NCI-H82 (cell line): ENCODE data around the gene EGFL8.

Source experiments
- DNase-seq: peaks from one replicate; lab custom pipeline; 2025; lab: John Stamatoyannopoulos, UW

Gene EGFL8

DNA sequence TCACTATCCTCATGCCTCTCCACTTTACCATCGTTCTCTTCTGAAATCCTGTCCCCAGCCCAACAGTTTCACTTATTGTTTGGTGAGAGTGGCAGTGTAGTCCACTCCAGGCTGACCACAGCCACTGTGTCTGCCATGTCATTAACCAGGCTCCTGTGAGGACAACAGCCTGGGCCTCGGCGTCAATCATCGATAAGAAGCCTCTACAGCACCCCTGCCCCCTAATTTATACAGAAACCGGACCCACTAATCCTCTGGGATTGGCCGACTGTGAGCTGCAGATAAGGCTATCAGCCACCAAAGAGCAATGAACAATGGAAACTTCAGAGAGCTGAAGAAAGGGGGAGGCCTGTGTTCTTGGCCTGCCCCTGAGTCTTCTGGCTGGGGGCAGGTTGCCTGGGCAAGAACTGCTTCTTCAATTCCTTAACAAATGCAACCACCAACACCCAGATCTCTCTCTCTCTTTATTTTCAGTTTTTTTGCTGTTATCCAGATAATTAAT lies 3.4 kb downstream of the EGFL8 start:
- DNase-seq: peak; percentile 37

GRCh38 chr6:32168350-32168749 lies 4.0 kb downstream of the EGFL8 start:
- DNase-seq: no peak

DNA sequence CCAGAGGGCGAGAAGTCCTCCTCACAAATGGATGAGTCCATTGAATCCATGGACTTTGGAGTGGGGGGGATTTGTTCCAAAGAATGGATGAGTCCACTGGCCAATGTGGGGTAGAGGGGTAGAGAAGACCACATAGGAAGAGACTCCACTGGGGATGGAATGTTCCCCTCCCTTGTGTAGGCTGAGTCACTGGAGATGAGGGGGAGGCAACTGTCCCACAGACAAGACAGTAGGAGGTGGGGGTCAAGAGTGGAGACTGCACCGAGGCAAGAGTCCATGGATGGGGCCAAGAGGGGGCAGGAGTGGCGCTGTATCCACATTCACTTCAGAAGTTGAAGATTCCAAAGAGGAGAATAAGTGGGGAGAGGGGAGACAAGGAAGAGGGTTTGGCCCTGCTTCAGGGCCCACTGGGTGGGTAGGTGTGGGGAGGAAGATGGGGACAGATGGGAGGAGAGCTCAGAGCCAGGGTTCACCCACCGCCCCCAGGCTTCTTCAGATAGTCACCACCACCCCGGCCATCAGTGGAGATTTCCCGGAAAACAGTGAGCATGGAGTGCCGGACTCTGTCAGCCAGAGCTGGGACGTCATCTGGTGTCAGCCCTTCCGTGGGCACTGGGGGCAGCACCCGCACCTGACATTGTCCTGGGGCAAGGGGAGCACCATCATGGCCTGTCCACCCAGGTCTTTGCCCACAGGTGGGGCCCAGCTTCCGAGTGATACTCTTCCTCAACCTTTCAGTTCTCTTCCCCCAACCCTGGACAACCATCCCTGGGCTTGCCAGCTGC lies 4.6 kb downstream of the EGFL8 start:
- no peak for DNase-seq

DNA sequence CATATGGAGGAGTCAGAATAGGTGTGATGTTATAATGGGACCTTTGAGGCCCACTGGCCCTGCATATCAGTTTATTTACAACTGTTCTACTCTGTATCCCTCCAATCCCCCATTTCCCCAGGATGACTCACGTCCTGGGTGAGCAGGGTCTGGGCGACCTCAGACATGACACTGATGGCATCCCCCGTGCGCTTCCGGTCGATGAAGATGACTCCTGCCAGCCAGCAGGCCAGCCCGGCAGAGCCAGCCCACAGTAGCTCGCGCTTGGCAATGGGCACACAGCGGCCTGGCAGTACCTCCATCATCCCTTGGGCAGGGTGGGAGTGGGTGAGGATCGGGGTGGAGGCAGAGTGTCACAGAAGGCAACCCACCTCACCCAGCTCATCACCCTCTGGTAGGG lies 5.9 kb downstream of the EGFL8 start:
- DNase-seq: no peak

- DNase-seq: no peak
These were observed 6.8 kb downstream of the EGFL8 start for GRCh38 chr6:32171234-32171633.

- no peak for DNase-seq
These were observed 8.8 kb downstream of the EGFL8 start for GRCh38 chr6:32173051-32173727.

DNA sequence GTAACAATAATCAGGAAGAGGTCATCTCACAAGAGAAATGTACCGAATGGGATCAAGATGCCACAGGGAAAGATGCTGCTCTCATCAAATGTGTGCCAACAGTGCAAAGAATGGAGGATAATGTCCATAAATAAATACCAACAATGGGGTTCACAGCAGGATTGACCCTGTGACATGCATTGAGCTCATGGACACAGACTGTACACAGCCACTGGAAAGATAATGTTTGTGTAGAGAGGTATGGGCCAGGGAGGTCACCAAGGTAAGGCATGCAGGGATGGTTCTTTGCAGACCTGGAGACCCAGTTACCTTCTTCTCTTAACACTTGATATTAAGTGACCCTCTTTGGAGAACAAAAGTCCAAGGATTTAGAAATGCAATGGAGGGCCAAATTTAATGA lies 10.0 kb downstream of the EGFL8 start:
- no peak for DNase-seq

DNA sequence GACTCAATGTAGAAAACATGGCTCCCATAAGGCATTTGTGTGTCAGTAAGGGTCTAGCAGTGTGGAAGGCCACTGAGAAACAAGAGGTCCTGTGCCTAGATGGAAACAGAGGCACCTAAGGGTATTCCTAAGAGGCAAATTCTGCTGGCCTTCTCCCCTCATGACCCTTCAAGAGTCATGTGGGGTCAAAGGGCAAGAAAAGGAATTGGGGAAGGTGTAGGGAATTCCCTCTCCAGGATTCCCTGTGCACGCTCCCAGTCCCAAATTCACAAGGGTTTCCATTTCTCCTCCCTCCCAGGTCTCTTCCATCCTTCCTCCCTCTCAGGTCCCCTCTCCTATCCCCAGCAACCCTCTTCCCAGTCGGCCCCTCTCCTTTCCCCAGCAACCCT lies 10.9 kb downstream of the EGFL8 start:
- no peak for DNase-seq

DNA sequence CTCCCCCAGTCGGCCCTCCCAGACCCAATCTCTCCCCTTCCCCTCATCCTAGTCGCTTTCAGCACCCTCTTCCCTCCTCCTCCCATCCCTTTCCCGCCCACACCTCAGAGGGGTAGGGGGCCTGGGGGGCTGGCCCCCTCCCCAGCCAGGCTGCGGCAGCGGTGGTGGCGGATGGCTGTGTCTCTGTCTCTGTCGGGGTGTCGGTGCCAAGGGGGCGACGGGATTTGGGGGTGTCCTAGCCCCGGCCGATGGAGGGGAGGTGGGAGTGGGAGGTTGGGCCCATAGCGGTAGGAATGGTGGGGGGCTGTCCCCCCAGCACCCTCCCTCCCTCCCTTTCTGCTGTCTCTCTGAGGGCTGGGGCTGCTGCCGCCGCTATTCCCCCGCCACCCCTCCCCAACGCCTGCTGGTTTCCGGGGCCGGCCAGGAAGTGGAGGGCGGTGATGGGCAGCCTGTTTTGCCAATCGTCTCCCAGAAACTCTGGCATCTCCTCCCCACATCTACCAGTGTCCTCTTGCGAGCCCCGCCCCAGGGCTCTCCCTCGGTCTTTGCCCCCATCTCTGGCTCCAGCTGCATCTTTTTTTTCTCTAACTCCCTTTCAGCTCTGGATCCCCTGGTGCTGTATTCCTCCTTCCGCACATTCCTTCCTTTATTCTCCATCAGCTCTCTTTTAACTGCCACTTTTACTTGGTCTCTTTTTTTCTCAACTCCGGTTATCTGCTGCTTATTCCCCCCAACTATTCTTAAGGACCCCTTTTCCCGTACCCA lies 11.5 kb downstream of the EGFL8 start, which contains the start of gene AGPAT1:
Gene AGPAT1, minus strand, starts transcription at position 374 of the 765 bp plus-strand sequence. CDS start 4,588 bp downstream, outside the sequence.
- DNase-seq: peak; percentile 98

DNA sequence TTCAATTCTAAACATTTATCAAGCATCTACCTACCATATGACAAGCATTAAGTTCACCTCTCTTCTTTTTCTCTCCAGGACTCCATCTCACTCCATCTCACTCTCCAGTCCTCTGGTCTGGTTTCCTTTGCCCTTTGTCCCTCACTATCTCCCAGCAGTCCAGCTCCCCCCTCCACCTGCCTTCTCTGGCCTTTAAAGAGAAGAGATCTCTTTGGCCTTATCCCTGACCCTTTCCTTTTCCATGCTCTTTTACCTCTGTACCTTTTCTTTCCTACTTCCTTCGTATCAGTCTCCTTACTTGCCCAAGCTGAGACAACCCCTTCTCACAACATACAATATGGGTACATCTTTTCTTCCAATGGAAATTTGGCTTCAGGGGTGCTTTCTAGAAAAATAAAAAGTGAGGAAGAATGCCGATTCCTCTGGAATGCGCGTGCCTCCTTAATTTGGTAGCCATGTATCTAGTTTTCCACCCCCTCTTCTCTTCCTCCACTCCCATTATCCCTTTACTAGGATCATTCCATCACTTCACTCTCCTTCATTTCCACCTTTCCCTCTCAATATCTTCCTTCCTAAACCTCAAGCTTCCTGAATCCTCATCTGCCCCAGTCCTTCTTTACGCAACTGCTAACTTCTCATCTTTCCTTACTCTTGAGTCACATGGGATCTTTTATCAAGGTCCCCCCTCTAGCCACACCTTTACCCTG lies 12.2 kb downstream of the EGFL8 start:
- DNase-seq: no peak

DNA sequence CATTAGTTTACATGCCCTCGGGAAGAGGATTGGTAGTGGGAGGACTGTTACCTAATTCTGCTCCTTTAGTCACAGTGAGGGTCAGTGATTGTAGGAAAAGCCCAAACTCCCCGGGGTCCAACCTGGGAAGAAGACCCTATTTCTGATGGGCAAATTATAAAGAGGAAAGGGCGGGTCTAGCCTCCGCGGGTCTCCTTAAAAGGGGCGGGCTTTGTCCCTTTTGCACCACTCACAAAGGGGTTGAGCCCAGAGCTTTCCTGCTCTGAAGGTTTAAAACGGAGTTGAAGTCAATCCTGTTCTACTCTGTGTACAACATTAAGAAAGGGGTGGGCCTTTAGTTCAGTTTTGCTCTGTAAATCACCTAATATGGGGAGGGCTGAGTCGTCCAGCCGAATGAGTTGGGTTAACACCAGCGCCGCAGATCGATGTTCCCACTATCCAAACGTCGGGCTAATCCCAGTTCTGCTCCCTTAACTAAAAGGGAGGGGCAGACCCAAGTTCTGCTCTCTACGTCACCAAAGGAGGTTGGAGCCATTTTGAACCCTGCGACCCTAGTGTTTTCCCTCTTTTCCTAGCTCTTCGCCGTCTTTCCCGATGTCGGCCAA lies 12.9 kb downstream of the EGFL8 start:
- peak; percentile 94 for DNase-seq

DNA sequence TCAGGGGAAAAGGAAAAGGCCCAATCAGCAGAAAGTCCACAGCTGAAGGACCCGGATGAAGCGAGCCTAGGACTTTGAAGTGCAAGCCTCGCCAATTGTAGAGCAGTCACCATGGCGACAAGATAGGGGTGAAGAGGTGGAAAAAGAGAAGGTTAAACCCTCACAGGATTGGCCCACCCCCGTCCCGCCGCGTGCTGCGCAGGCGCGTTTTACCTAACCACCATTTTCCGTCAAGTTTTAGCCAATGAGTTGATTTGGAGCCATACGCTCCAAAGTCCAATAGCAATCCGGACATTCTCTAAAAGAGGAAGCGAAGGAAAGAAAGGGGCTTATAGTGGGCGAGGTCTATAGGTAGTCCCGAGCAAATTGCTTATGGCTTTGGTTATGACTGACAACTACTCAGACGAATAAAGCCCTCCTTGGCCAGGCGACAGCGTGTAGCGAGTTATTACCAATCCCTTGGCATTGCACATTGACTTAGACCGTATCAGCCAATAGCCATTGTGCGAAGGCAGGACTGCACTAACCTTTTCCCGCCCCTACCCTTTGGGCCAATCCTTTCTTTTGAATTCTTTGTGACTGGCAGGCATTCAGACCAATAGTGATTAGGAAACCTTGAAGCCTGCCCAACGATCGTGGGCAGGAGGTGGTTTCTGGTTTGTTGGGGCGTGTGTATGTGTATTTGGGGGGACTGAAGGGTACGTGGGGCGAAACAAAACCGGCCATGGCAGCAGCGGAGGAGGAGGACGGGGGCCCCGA lies 13.6 kb downstream of the EGFL8 start, which contains the start of gene RNF5:
Gene RNF5, plus strand, starts transcription at position 618 of the 759 bp plus-strand sequence. Its CDS starts 107 bp downstream, at position 725.
- DNase-seq: peak; percentile 100

DNA sequence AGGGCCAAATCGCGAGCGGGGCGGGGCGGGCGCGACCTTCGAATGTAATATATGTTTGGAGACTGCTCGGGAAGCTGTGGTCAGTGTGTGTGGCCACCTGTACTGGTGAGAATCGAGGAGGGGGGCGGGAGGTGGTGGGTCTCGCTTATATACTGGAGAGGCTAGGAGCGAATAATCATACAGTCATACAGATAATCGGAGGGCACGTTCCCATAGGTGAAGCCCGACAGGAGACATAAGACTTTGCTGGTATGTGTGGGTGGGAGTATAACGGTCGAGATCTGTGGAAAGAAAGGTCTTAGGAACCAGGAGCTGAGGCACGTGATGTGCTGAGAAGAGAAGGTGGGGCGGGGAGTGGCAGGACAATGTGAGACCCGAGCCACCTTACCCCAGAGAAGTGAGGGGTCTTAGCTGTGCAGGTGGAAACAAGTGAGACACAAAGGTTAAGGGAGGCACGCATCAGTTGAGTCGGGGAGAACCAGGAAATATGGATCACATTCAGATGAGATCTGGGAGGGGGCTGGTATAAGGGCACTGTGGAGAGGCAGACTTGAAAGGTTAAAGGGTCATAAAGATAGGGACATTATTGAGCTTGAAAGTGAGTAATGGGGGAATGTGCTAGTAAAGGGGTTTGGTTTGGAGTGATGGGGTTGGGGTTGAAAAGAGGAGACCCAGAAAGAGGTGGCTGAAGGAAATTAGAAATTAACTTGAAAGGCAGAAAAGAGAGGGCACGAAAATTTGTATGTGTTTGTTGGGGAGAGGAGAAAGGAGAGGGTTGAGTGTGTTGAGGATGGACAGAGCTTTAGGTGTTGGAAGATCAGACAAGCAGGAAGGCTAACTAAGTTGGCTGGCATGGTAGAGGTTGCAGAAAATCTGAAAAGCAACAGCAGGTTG lies 14.4 kb downstream of the EGFL8 start:
- DNase-seq: peak; percentile 59

DNA sequence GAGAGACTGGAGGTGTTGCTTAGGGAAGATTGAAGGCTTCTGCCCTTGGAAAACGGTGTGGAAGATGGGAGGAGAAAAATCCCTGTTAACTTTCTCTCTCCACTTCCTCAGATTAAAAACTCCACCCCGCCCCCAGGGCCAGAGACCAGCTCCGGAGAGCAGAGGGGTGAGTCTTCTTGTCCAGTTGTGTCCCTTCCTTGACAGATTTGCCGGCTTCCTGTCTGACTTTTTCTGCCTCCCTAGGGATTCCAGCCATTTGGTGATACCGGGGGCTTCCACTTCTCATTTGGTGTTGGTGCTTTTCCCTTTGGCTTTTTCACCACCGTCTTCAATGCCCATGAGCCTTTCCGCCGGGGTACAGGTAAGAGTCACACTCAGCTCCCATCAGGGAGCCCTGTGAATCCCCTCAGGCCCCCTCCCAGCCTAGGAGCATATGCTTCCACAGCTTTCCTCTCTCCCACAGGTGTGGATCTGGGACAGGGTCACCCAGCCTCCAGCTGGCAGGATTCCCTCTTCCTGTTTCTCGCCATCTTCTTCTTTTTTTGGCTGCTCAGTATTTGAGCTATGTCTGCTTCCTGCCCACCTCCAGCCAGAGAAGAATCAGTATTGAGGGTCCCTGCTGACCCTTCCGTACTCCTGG lies 15.5 kb downstream of the EGFL8 start:
- DNase-seq: no peak

GRCh38 chr6:32181148-32181702 lies 16.8 kb downstream of the EGFL8 start:
- no peak for DNase-seq

- DNase-seq: no peak
These were observed 17.6 kb downstream of the EGFL8 start for GRCh38 chr6:32181915-32182529.

- DNase-seq: no peak
These were observed 18.2 kb downstream of the EGFL8 start for GRCh38 chr6:32182555-32182981.

GRCh38 chr6:32183030-32183429 lies 18.6 kb downstream of the EGFL8 start:
- DNase-seq: no peak
